SK-N-SH (cell line): ENCODE measurements around the gene SNX15.

Experiments
- CHD2 ChIP-seq: fragments of 150-350 bp; IDR thresholded peaks from 2 replicates; pipeline ENCODE4 v1.6.1; 2018; ENCODE audit warnings: low read length; ENCODE audit not compliant: partially characterized antibody
- EP300 ChIP-seq, 2 experiments: IDR thresholded peaks; 2 replicates each; pipeline versions ENCODE4 v1.4.0 to v1.6.1; 2012; ENCODE audit warnings: borderline replicate concordance in 1 of 2, low read depth in 1 of 2, low read length in 1 of 2
- FOXM1 ChIP-seq: IDR thresholded peaks from 2 replicates; pipeline ENCODE4 v1.4.0; 2012; ENCODE audit warnings: low read depth, mild to moderate bottlenecking
- GABPA ChIP-seq: IDR thresholded peaks from 2 replicates; pipeline ENCODE4 v1.4.0; 2012; ENCODE audit warnings: low read depth, mild to moderate bottlenecking
- NFIC ChIP-seq: IDR thresholded peaks from 2 replicates; pipeline ENCODE4 v1.4.0; 2012; ENCODE audit warnings: borderline replicate concordance
- NRF1 ChIP-seq: IDR thresholded peaks from 2 replicates; pipeline ENCODE4 v1.6.1; 2012; ENCODE audit warnings: low read depth, mild to moderate bottlenecking, low read length
- TAF1 ChIP-seq: IDR thresholded peaks from 2 replicates; pipeline ENCODE4 v1.6.1; 2012; ENCODE audit warnings: low read depth, mild to moderate bottlenecking, low read length, moderate library complexity, borderline replicate concordance
- TEAD4 ChIP-seq: IDR thresholded peaks from 2 replicates; pipeline ENCODE4 v1.4.0; 2012; ENCODE audit warnings: mild to moderate bottlenecking, borderline replicate concordance; ENCODE audit not compliant: insufficient read depth
- YY1 ChIP-seq: IDR thresholded peaks from 2 replicates; pipeline ENCODE4 v1.4.0; 2012; ENCODE audit warnings: low read depth, mild to moderate bottlenecking
- TF ChIP-seq, protein P1 (sequence below): fragments of 200-600 bp; sonication (generic); IDR thresholded peaks from 2 replicates; pipeline ENCODE4 v1.6.1; 2017; ENCODE audit warnings: antibody characterized with exemption, mild to moderate bottlenecking, moderate library complexity
- TF ChIP-seq, protein P2 (sequence below): IDR thresholded peaks from 2 replicates; pipeline ENCODE4; 2012
- TF ChIP-seq, protein P3 (sequence below): IDR thresholded peaks from 2 replicates; pipeline ENCODE4 v1.6.1; 2012; ENCODE audit warnings: mild to moderate bottlenecking, low read depth, low read length, moderate library complexity

DNA sequence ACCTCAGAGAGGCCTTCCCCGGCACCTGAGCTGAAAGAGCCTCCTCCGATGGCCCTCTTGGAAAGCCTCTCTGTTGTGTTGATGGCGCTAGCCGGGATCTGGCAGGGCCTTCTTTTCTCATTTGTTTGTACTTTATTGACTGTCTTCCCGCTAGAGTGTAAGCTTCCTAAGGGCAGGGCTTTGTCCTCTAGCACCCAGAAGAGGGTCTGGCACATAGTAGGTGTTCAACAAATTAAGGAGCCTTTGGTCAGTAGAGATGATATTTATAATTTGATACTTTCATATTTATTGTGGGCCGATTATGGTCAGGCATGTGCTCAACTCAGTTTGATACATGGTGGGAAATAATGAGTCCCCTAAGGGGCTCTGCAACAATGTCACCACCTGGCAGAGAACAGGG is 9.3 kb upstream of the SNX15 start:
- TF ChIP-seq TEAD4 (no peak), CHD2 (no peak), YY1 (no peak), EP300 (IDR thresholded peaks at IDR 0.05; ENCODE audit: borderline replicate concordance in 1 of 2, low read depth in 1 of 2, low read length in 1 of 2) (no peak), TAF1 (no peak), NFIC (no peak), FOXM1 (no peak), GABPA (no peak), NRF1 (no peak)
- TF ChIP-seq, protein P1, sequence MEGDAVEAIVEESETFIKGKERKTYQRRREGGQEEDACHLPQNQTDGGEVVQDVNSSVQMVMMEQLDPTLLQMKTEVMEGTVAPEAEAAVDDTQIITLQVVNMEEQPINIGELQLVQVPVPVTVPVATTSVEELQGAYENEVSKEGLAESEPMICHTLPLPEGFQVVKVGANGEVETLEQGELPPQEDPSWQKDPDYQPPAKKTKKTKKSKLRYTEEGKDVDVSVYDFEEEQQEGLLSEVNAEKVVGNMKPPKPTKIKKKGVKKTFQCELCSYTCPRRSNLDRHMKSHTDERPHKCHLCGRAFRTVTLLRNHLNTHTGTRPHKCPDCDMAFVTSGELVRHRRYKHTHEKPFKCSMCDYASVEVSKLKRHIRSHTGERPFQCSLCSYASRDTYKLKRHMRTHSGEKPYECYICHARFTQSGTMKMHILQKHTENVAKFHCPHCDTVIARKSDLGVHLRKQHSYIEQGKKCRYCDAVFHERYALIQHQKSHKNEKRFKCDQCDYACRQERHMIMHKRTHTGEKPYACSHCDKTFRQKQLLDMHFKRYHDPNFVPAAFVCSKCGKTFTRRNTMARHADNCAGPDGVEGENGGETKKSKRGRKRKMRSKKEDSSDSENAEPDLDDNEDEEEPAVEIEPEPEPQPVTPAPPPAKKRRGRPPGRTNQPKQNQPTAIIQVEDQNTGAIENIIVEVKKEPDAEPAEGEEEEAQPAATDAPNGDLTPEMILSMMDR = no peak
- TF ChIP-seq, protein P2, sequence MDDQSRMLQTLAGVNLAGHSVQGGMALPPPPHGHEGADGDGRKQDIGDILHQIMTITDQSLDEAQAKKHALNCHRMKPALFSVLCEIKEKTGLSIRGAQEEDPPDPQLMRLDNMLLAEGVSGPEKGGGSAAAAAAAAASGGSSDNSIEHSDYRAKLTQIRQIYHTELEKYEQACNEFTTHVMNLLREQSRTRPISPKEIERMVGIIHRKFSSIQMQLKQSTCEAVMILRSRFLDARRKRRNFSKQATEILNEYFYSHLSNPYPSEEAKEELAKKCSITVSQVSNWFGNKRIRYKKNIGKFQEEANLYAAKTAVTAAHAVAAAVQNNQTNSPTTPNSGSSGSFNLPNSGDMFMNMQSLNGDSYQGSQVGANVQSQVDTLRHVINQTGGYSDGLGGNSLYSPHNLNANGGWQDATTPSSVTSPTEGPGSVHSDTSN = no peak
- TF ChIP-seq, protein P3, sequence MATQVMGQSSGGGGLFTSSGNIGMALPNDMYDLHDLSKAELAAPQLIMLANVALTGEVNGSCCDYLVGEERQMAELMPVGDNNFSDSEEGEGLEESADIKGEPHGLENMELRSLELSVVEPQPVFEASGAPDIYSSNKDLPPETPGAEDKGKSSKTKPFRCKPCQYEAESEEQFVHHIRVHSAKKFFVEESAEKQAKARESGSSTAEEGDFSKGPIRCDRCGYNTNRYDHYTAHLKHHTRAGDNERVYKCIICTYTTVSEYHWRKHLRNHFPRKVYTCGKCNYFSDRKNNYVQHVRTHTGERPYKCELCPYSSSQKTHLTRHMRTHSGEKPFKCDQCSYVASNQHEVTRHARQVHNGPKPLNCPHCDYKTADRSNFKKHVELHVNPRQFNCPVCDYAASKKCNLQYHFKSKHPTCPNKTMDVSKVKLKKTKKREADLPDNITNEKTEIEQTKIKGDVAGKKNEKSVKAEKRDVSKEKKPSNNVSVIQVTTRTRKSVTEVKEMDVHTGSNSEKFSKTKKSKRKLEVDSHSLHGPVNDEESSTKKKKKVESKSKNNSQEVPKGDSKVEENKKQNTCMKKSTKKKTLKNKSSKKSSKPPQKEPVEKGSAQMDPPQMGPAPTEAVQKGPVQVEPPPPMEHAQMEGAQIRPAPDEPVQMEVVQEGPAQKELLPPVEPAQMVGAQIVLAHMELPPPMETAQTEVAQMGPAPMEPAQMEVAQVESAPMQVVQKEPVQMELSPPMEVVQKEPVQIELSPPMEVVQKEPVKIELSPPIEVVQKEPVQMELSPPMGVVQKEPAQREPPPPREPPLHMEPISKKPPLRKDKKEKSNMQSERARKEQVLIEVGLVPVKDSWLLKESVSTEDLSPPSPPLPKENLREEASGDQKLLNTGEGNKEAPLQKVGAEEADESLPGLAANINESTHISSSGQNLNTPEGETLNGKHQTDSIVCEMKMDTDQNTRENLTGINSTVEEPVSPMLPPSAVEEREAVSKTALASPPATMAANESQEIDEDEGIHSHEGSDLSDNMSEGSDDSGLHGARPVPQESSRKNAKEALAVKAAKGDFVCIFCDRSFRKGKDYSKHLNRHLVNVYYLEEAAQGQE = no peak
